ENCODE measurements around the gene NUP42. TPM values are rescaled to one million over a fixed set of nuclear protein-coding genes. Genes with fewer than 3 reads are reported as not detected.

The NUP42 gene
- total RNA-seq, 1 donor from 2014 or later = 16.3 TPM

DNA sequence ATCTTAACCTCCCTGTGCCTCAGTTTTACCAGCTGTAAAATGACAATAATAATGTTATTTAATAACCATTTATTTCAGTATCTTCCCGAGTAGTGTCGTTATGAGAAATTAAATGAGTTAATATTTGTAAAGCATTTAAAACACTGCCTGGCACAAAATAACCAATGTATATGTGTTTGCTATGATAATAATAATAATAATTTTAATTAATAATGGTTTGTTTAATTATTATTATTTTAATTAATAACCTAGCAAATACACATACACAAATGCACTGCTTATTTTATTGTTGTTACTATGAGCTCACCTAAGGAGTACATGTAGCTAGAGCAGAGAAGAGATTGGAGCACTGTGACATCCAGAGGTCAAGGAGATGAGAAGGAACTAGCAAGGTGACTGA is 46.6 kb downstream of the NUP42 start:
- Histone ChIP-seq H3K27me3 (ENCODE audit: control insufficient read depth, insufficient read depth, low read length) (no peaks in the 10 kb centered on the region), H3K36me3 (ENCODE audit: control insufficient read depth, insufficient read depth, low read length) (no peaks in the 10 kb centered on the region), H3K4me3 (ENCODE audit: low read depth, low read length) (no peak overlapping the region)
- FAIRE-seq (no peak), DNase-seq (ENCODE audit: low read depth) (no peak)
- TF ChIP-seq, protein P1, sequence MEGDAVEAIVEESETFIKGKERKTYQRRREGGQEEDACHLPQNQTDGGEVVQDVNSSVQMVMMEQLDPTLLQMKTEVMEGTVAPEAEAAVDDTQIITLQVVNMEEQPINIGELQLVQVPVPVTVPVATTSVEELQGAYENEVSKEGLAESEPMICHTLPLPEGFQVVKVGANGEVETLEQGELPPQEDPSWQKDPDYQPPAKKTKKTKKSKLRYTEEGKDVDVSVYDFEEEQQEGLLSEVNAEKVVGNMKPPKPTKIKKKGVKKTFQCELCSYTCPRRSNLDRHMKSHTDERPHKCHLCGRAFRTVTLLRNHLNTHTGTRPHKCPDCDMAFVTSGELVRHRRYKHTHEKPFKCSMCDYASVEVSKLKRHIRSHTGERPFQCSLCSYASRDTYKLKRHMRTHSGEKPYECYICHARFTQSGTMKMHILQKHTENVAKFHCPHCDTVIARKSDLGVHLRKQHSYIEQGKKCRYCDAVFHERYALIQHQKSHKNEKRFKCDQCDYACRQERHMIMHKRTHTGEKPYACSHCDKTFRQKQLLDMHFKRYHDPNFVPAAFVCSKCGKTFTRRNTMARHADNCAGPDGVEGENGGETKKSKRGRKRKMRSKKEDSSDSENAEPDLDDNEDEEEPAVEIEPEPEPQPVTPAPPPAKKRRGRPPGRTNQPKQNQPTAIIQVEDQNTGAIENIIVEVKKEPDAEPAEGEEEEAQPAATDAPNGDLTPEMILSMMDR (IDR thresholded peaks at IDR 0.05; ENCODE audit: insufficient read depth, low read length, severe bottlenecking) = no peak

DNA sequence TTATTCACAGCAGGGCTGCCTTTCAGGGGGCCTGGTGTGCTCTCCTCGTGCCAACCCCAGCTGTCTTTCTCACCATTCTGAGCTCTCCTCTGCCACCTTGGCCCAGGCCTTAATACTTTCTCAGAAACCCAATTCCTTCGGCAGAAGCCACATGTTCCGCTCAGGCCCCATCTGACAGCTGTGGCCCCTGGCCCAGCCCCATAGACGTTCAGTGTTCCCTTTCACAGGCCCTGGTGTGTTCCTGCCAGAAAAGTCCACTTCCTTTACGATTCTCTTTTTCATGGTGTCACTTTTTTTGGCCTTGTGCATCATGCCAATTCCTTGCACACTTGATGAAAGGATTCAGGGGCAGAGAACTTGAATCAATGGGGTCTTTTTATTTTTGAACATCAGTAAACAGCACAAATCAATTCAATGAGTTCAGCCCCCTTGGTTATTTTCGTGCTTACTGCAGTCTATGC is 48.8 kb downstream of the NUP42 start:
- no peak for DNase-seq (ENCODE audit: low read depth)
- FAIRE-seq = no peak
- Histone ChIP-seq H3K27me3 (ENCODE audit: control insufficient read depth, insufficient read depth, low read length) (no peaks in the 10 kb centered on the region), H3K4me3 (ENCODE audit: low read depth, low read length) (no peak overlapping the region), H3K36me3 (ENCODE audit: control insufficient read depth, insufficient read depth, low read length) (no peaks in the 10 kb centered on the region)
- TF ChIP-seq, protein P1 (IDR thresholded peaks at IDR 0.05; ENCODE audit: insufficient read depth, low read length, severe bottlenecking) = no peak

- FAIRE-seq = peak; percentile 13
- peak; percentile 25 for DNase-seq (ENCODE audit: low read depth)
- no peaks in the 10 kb centered on the region for H3K27me3 ChIP-seq (ENCODE audit: control insufficient read depth, insufficient read depth, low read length)
- no peak overlapping the region for H3K4me3 ChIP-seq (ENCODE audit: low read depth, low read length)
- TF ChIP-seq, protein P1 (IDR thresholded peaks at IDR 0.05; ENCODE audit: insufficient read depth, low read length, severe bottlenecking) = no peak
- no peaks in the 10 kb centered on the region for H3K36me3 ChIP-seq (ENCODE audit: control insufficient read depth, insufficient read depth, low read length)
These were observed 51.1 kb downstream of the NUP42 start for GRCh38 chr7:23232966-23233365.

- TF ChIP-seq, protein P1 (IDR thresholded peaks at IDR 0.05; ENCODE audit: insufficient read depth, low read length, severe bottlenecking) = no peak
- H3K36me3 ChIP-seq (ENCODE audit: control insufficient read depth, insufficient read depth, low read length) = no peaks in the 10 kb centered on the region
- no peak overlapping the region for H3K4me3 ChIP-seq (ENCODE audit: low read depth, low read length)
- DNase-seq (ENCODE audit: low read depth) (no peak), FAIRE-seq (no peak)
- no peaks in the 10 kb centered on the region for H3K27me3 ChIP-seq (ENCODE audit: control insufficient read depth, insufficient read depth, low read length)
These were observed 52.9 kb downstream of the NUP42 start for GRCh38 chr7:23234569-23235296.

- Histone ChIP-seq H3K4me3 (ENCODE audit: low read depth, low read length) (no peak overlapping the region), H3K27me3 (ENCODE audit: control insufficient read depth, insufficient read depth, low read length) (no peaks in the 10 kb centered on the region), H3K36me3 (ENCODE audit: control insufficient read depth, insufficient read depth, low read length) (no peaks in the 10 kb centered on the region)
- peak; percentile 99 for DNase-seq (ENCODE audit: low read depth)
- peak; percentile 36 for FAIRE-seq
- TF ChIP-seq, protein P1 (IDR thresholded peaks at IDR 0.05; ENCODE audit: insufficient read depth, low read length, severe bottlenecking) = no peak
These were observed 54.0 kb downstream of the NUP42 start for GRCh38 chr7:23235813-23236221.

GRCh38 chr7:23237000-23237399 is 55.2 kb downstream of the NUP42 start:
- TF ChIP-seq, protein P1 (IDR thresholded peaks at IDR 0.05; ENCODE audit: insufficient read depth, low read length, severe bottlenecking) = no peak
- FAIRE-seq (no peak), DNase-seq (ENCODE audit: low read depth) (no peak)
- Histone ChIP-seq H3K36me3 (ENCODE audit: control insufficient read depth, insufficient read depth, low read length) (no peaks in the 10 kb centered on the region), H3K27me3 (ENCODE audit: control insufficient read depth, insufficient read depth, low read length) (no peaks in the 10 kb centered on the region), H3K4me3 (ENCODE audit: low read depth, low read length) (no peak overlapping the region)

All from bronchial epithelial cell (primary cell).